ENCODE measurements around the gene SERAC1.

- TF ChIP-seq CTCF (IDR thresholded peaks at IDR 0.05) (no peak), POLR2A (IDR thresholded peaks at IDR 0.05) (no peak), POLR2AphosphoS5 (IDR thresholded peaks at IDR 0.05) (no peak), EP300 (IDR thresholded peaks at IDR 0.05) (no peak)
Measured at GRCh38 chr6:158118886-158119285, 49.2 kb downstream of the SERAC1 start.
